AG09319 (cell line): ENCODE results near the gene PSME1.
A peak's percentile ranks its signal among the peaks of the same experiment; 100 is the strongest.

ENCODE experiments used
- DNase-seq: peaks from one replicate; pipeline ENCODE4 v3.0.0-alpha.2; 2010; ENCODE audit warnings: low read depth; ENCODE audit errors: extremely low read depth
- TF ChIP-seq, protein P1 (sequence below): IDR thresholded peaks from 2 replicates; pipeline ENCODE4 v1.5.1; 2011; ENCODE audit warnings: low read depth, mild to moderate bottlenecking, inconsistent platforms, low read length, moderate library complexity

Gene PSME1

DNA sequence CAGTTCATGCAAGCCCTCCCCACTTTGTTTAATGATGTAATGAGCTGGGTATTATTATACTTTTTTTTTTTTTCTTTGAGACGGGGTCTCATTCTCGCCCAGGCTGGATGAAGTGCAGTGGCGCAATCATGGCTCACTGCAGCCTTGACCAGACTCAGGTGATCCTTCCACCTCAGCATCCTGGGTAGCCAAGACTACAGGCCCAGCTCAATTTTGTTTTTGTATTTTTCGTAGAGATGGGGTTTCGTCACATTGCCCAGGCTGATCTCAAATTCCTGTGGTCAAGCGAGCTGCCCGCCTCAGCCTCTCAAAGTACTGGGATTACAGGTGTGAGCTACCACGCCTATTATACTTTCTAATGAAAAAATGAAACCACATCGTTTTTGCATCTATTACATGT lies 25.9 kb upstream of the PSME1 start:
- no peak for DNase-seq
- TF ChIP-seq, protein P1, sequence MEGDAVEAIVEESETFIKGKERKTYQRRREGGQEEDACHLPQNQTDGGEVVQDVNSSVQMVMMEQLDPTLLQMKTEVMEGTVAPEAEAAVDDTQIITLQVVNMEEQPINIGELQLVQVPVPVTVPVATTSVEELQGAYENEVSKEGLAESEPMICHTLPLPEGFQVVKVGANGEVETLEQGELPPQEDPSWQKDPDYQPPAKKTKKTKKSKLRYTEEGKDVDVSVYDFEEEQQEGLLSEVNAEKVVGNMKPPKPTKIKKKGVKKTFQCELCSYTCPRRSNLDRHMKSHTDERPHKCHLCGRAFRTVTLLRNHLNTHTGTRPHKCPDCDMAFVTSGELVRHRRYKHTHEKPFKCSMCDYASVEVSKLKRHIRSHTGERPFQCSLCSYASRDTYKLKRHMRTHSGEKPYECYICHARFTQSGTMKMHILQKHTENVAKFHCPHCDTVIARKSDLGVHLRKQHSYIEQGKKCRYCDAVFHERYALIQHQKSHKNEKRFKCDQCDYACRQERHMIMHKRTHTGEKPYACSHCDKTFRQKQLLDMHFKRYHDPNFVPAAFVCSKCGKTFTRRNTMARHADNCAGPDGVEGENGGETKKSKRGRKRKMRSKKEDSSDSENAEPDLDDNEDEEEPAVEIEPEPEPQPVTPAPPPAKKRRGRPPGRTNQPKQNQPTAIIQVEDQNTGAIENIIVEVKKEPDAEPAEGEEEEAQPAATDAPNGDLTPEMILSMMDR: no peak

GRCh38 chr14:24110523-24110922 lies 25.5 kb upstream of the PSME1 start:
- DNase-seq: no peak

DNA sequence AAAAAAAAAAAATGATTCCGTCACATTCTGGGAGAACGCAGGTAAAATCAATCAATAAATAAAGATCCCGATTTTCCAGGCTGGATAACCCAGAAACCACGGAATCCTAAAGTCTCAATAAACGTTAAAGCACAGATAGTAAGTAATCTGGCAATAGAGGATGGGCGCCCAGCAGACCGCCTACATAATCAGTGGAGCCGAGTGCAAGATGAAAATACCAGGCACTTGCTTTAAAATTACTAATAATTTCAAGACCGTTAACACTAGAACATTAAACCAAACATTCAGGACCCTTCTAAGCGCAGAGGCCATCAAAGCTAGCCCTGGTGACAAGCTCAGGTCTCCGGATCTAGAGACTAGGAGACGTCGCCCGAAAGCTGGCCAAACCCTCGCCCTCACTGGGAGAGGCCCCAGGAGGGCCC lies 22.6 kb upstream of the PSME1 start:
- TF ChIP-seq, protein P1: no peak

More at GRCh38 chr14:24110523-24110922, 25.5 kb upstream of the PSME1 start:
- TF ChIP-seq, protein P1: no peak

GRCh38 chr14:24113801-24114531 lies 22.0 kb upstream of the PSME1 start:
- DNase-seq: peak; percentile 53
- TF ChIP-seq, protein P1: no peak

More for the DNA sequence above, 22.6 kb upstream of the PSME1 start:
- DNase-seq: no peak

DNA sequence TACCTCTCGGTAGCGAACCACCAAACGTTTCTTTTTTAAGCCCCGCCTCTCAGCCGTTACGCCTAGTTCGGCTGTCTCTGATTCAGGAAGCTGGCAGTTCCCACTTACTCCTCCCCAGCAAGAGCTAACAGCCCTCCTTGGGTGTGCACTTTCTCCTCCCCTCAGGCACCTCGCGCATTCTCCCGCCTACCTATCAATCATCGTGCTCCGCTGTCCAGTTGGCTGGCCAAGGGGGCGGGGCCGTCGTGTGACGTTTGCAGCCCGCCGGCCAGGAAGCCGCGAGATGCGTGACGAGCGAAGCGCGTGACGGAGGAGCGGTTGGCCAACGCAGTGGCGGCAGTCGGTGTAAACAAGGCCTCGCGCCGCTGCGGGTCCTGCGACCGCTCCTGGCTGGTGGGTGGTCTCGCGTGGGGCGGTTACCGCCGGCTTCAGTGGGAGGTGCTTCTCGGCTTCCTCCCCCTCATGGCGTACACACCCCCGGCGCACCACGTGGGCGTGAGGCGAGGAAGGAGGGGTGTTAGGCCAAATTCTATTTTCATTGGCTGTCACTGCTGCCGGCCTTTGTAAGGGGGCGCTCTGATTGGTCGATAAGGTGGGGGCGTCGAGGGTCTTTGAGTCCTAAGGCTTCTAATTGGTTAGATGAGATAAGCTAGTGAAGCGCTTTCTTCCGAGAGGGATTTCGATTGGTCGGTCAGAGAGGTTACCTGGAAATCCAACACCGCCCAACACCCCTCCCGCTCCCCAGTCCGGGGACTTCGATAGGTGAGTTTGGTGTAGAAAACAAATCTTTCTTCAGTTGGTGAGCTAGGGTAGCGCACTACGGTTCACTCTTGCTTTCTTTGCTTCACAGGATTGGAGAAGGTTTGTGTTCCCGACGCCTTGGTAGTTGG lies 21.2 kb upstream of the PSME1 start, which contains the start of the genes DCAF11 and NRL:
Gene DCAF11, plus strand, starts transcription at position 246 of the 890 bp plus-strand sequence. CDS start 818 bp downstream, outside the sequence.
Gene NRL, minus strand, starts transcription at position 418 of the 890 bp plus-strand sequence. CDS start 32,101 bp downstream, outside the sequence.
- TF ChIP-seq, protein P1: no peak
- DNase-seq: peak; percentile 99

DNA sequence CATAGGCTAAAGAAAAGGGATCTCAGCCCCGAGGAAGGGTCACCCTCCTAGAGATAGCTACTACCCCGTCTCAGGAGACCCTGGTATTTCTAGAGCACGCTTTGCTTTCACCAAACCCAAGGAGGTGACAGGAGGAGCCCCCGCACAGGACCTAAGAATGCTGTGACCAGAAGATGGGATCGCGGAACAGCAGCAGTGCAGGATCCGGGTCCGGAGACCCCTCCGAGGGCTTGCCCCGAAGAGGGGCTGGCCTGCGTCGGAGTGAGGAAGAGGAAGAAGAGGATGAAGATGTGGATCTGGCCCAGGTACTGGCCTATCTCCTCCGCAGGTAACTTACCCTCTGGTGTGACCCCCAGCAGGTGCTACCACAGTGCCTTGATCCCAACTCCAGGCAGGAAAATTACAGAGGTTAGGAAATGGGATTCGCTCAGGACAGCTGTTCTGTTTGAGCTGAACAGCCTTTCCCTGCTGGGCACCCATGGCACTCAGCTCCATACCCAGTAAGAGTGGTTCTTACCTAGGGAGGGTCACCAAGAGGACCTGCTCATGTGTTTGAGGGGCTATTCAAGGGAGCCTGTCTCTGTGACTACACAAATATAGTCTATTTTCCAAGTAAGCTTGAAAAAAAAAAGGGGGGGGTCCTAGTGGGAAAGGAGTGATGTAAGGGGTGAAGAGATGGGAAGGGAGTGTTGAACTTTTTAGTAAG lies 20.4 kb upstream of the PSME1 start:
- no peak for DNase-seq
- TF ChIP-seq, protein P1: no peak
